Measurements from ENCODE around the gene LYSMD4. TPM values are rescaled to one million over a fixed set of nuclear protein-coding genes. Genes with fewer than 3 reads are reported as not detected.

Gene LYSMD4
- total RNA-seq, result 8.9 and 13.4 TPM in 2 replicates

GRCh38 chr15:99733268-99734039 lies at the start of gene LYSMD4:
LYSMD4 (minus strand) TSS chr15:99733437; CDS start chr15:99731999, 1,438 bp downstream.

Other genes starting within 250 kb of the LYSMD4 start
- 19.3 and 35.6 TPM in 2 replicates for gene MEF2A, start 167.5 kb downstream of the LYSMD4 start, total RNA-seq